ENCODE results near the gene GABARAPL2.

The GABARAPL2 gene

DNA sequence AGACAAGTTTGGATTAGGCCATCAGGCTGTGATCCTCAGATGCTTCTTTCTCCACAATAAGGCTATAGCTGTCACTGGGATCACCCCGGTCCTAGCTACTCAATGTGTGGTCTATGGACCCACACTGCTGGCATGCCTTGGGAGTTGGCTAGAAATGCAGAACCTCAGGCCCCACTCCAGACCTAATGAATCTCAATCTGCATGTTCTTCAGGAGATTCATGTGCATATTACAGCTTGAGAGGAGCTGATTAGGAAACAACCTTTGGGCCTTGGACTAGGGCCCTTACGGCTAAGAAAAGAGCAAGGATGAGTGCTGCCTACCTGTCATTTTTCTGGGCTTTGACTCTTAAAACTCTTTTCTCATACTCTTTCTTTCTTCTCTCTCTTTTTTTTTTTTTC, 49.4 kb downstream of the GABARAPL2 start:
- Histone ChIP-seq H3K36me3 (ENCODE audit: control insufficient read depth in 1 of 2, insufficient read depth in 2 of 2, low read length in 2 of 2) (peaks cover 35 to 79% of the 10 kb centered on the region in 2 donors), H3K9me3 (ENCODE audit: control insufficient read depth in 1 of 2, low read length in 2 of 2) (no peaks in the 10 kb centered on the region), H3K27me3 (ENCODE audit: control insufficient read depth in 1 of 2, insufficient read depth in 2 of 2, low read length in 2 of 2) (no peaks in the 10 kb centered on the region), H3K4me3 (ENCODE audit: low read depth in 1 of 2, low read length in 2 of 2) (no peak overlapping the region), H3K9ac (ENCODE audit: low read depth in 1 of 2, low read length in 2 of 2) (no peak overlapping the region), H3K4me1 (ENCODE audit: control insufficient read depth in 1 of 2, insufficient read depth in 2 of 2, low read length in 2 of 2) (peaks cover 0 to 4% of the 10 kb centered on the region in 2 donors), H3K27ac (ENCODE audit: low read depth, low read length) (no peak overlapping the region)

DNA sequence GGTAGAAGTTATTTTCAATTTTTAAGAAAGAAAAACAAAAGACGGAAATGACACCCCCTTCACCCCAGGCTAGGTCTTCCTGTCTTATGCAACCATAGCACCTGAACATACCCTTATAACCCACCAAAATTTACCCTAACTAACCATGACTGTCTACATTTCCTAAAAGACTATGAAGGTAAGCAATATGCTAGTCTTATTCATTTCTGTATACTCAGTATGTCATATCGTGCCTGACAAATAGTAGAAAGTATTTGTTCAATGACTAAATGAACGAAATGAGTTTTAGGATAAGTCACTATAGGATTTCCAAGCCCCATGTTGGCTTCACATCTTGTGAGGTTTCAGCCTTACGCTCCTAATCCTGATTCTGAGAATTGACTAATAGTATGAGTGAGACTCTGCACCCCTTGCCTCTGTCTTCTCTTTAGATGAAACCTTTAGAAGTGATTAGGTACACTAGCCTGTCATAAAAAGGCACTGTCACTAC, 50.4 kb downstream of the GABARAPL2 start:
- no peak overlapping the region for H3K27ac ChIP-seq (ENCODE audit: low read depth, low read length)
- H3K9ac ChIP-seq (ENCODE audit: low read depth in 1 of 2, low read length in 2 of 2) = no peak overlapping the region
- no peaks in the 10 kb centered on the region for H3K9me3 ChIP-seq (ENCODE audit: control insufficient read depth in 1 of 2, low read length in 2 of 2)
- no peaks in the 10 kb centered on the region for H3K27me3 ChIP-seq (ENCODE audit: control insufficient read depth in 1 of 2, insufficient read depth in 2 of 2, low read length in 2 of 2)
- peaks cover 35 to 69% of the 10 kb centered on the region in 2 donors for H3K36me3 ChIP-seq (ENCODE audit: control insufficient read depth in 1 of 2, insufficient read depth in 2 of 2, low read length in 2 of 2)
- no peak overlapping the region for H3K4me3 ChIP-seq (ENCODE audit: low read depth in 1 of 2, low read length in 2 of 2)
- peaks cover 7 to 13% of the 10 kb centered on the region in 2 donors for H3K4me1 ChIP-seq (ENCODE audit: control insufficient read depth in 1 of 2, insufficient read depth in 2 of 2, low read length in 2 of 2)

- Histone ChIP-seq H3K4me1 (ENCODE audit: control insufficient read depth in 1 of 2, insufficient read depth in 2 of 2, low read length in 2 of 2) (peaks cover 13 to 18% of the 10 kb centered on the region in 2 donors), H3K4me3 (ENCODE audit: low read depth in 1 of 2, low read length in 2 of 2) (no peak overlapping the region), H3K9ac (ENCODE audit: low read depth in 1 of 2, low read length in 2 of 2) (no peak overlapping the region), H3K27ac (ENCODE audit: low read depth, low read length) (no peak overlapping the region), H3K9me3 (ENCODE audit: control insufficient read depth in 1 of 2, low read length in 2 of 2) (no peaks in the 10 kb centered on the region), H3K36me3 (ENCODE audit: control insufficient read depth in 1 of 2, insufficient read depth in 2 of 2, low read length in 2 of 2) (peaks cover 33 to 65% of the 10 kb centered on the region in 2 donors), H3K27me3 (ENCODE audit: control insufficient read depth in 1 of 2, insufficient read depth in 2 of 2, low read length in 2 of 2) (no peaks in the 10 kb centered on the region)
Observed at GRCh38 chr16:75617121-75617520, 50.9 kb downstream of the GABARAPL2 start.

GRCh38 chr16:75618780-75619179, 52.6 kb downstream of the GABARAPL2 start:
- no peaks in the 10 kb centered on the region for H3K9me3 ChIP-seq (ENCODE audit: control insufficient read depth in 1 of 2, low read length in 2 of 2)
- H3K4me1 ChIP-seq (ENCODE audit: control insufficient read depth in 1 of 2, insufficient read depth in 2 of 2, low read length in 2 of 2) = peaks cover 20 to 23% of the 10 kb centered on the region in 2 donors
- H3K27ac ChIP-seq (ENCODE audit: low read depth, low read length) = no peak overlapping the region
- no peaks in the 10 kb centered on the region for H3K27me3 ChIP-seq (ENCODE audit: control insufficient read depth in 1 of 2, insufficient read depth in 2 of 2, low read length in 2 of 2)
- no peak overlapping the region for H3K9ac ChIP-seq (ENCODE audit: low read depth in 1 of 2, low read length in 2 of 2)
- H3K4me3 ChIP-seq (ENCODE audit: low read depth in 1 of 2, low read length in 2 of 2) = no peak overlapping the region
- H3K36me3 ChIP-seq (ENCODE audit: control insufficient read depth in 1 of 2, insufficient read depth in 2 of 2, low read length in 2 of 2) = peaks cover 23 to 53% of the 10 kb centered on the region in 2 donors

GRCh38 chr16:75620326-75621169, 54.4 kb downstream of the GABARAPL2 start:
- no peaks in the 10 kb centered on the region for H3K9me3 ChIP-seq (ENCODE audit: control insufficient read depth in 1 of 2, low read length in 2 of 2)
- H3K36me3 ChIP-seq (ENCODE audit: control insufficient read depth in 1 of 2, insufficient read depth in 2 of 2, low read length in 2 of 2) = peaks cover 17 to 46% of the 10 kb centered on the region in 2 donors
- peak overlapping the region in 1 of 2 donors; percentile 3 for H3K9ac ChIP-seq (ENCODE audit: low read depth in 1 of 2, low read length in 2 of 2)
- no peaks in the 10 kb centered on the region for H3K27me3 ChIP-seq (ENCODE audit: control insufficient read depth in 1 of 2, insufficient read depth in 2 of 2, low read length in 2 of 2)
- no peak overlapping the region for H3K27ac ChIP-seq (ENCODE audit: low read depth, low read length)
- peaks cover 23 to 24% of the 10 kb centered on the region in 2 donors for H3K4me1 ChIP-seq (ENCODE audit: control insufficient read depth in 1 of 2, insufficient read depth in 2 of 2, low read length in 2 of 2)
- peak overlapping the region in 1 of 2 donors; percentile 1 for H3K4me3 ChIP-seq (ENCODE audit: low read depth in 1 of 2, low read length in 2 of 2)

DNA sequence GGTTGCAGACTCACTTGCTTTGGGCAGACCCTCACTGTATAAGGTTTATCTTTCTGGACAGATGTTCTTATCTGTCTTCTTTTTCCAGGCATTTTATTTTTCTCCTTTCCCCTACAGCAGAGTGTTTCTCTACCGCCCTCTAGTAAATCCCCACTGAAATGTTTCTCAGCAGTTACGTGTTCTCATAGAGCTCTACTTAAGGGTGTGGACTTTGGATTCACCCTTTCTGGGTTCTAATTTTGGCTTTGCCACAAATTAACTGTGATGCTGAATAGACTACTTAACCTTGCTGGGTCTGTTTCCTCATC, 54.9 kb downstream of the GABARAPL2 start:
- peaks cover 21 to 46% of the 10 kb centered on the region in 2 donors for H3K36me3 ChIP-seq (ENCODE audit: control insufficient read depth in 1 of 2, insufficient read depth in 2 of 2, low read length in 2 of 2)
- no peaks in the 10 kb centered on the region for H3K27me3 ChIP-seq (ENCODE audit: control insufficient read depth in 1 of 2, insufficient read depth in 2 of 2, low read length in 2 of 2)
- no peak overlapping the region for H3K4me3 ChIP-seq (ENCODE audit: low read depth in 1 of 2, low read length in 2 of 2)
- H3K9me3 ChIP-seq (ENCODE audit: control insufficient read depth in 1 of 2, low read length in 2 of 2) = no peaks in the 10 kb centered on the region
- no peak overlapping the region for H3K27ac ChIP-seq (ENCODE audit: low read depth, low read length)
- H3K9ac ChIP-seq (ENCODE audit: low read depth in 1 of 2, low read length in 2 of 2) = peak overlapping the region in 1 of 2 donors; percentile 3
- peaks cover 23 to 24% of the 10 kb centered on the region in 2 donors for H3K4me1 ChIP-seq (ENCODE audit: control insufficient read depth in 1 of 2, insufficient read depth in 2 of 2, low read length in 2 of 2)

GRCh38 chr16:75622761-75623605, 56.8 kb downstream of the GABARAPL2 start, which contains the start of gene ADAT1:
Gene ADAT1 (minus strand): TSS chr16:75623281. CDS start chr16:75620799, 2,482 bp downstream.
- H3K36me3 ChIP-seq (ENCODE audit: control insufficient read depth in 1 of 2, insufficient read depth in 2 of 2, low read length in 2 of 2) = peaks cover 25 to 47% of the 10 kb centered on the region in 2 donors
- H3K4me3 ChIP-seq (ENCODE audit: low read depth in 1 of 2, low read length in 2 of 2) = peak within 1 kb of the TSS; percentile 91 to 94
- H3K4me1 ChIP-seq (ENCODE audit: control insufficient read depth in 1 of 2, insufficient read depth in 2 of 2, low read length in 2 of 2) = peaks cover 23 to 24% of the 10 kb centered on the region in 2 donors
- peak within 1 kb of the TSS; percentile 90 for H3K27ac ChIP-seq (ENCODE audit: low read depth, low read length)
- H3K9ac ChIP-seq (ENCODE audit: low read depth in 1 of 2, low read length in 2 of 2) = peak within 1 kb of the TSS; percentile 94 to 99
- no peaks in the 10 kb centered on the region for H3K27me3 ChIP-seq (ENCODE audit: control insufficient read depth in 1 of 2, insufficient read depth in 2 of 2, low read length in 2 of 2)
- H3K9me3 ChIP-seq (ENCODE audit: control insufficient read depth in 1 of 2, low read length in 2 of 2) = no peaks in the 10 kb centered on the region

DNA sequence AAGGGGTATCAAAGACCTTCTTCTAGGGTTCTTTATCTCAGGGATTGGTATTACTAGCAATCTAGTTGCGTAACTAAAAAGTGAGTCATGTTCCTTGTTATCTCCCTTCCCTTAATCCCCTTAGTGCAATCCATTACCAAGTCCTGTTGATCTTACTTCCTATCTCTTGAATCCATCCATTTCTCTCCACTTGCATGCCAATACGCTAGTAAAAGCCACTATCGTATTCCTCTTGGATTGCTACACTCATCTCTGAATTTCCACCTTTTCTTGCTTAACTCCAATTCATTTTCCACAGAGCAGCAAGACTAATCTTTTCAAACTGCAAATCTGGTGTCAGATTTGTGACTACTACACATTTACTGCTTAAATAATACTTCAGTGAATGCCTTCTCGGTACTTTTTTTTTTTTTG, 58.7 kb downstream of the GABARAPL2 start:
- Histone ChIP-seq H3K9ac (ENCODE audit: low read depth in 1 of 2, low read length in 2 of 2) (no peak overlapping the region), H3K27me3 (ENCODE audit: control insufficient read depth in 1 of 2, insufficient read depth in 2 of 2, low read length in 2 of 2) (no peaks in the 10 kb centered on the region), H3K4me1 (ENCODE audit: control insufficient read depth in 1 of 2, insufficient read depth in 2 of 2, low read length in 2 of 2) (peaks cover 23 to 24% of the 10 kb centered on the region in 2 donors), H3K27ac (ENCODE audit: low read depth, low read length) (no peak overlapping the region), H3K9me3 (ENCODE audit: control insufficient read depth in 1 of 2, low read length in 2 of 2) (no peaks in the 10 kb centered on the region), H3K4me3 (ENCODE audit: low read depth in 1 of 2, low read length in 2 of 2) (no peak overlapping the region), H3K36me3 (ENCODE audit: control insufficient read depth in 1 of 2, insufficient read depth in 2 of 2, low read length in 2 of 2) (peaks cover 39 to 51% of the 10 kb centered on the region in 2 donors)

DNA sequence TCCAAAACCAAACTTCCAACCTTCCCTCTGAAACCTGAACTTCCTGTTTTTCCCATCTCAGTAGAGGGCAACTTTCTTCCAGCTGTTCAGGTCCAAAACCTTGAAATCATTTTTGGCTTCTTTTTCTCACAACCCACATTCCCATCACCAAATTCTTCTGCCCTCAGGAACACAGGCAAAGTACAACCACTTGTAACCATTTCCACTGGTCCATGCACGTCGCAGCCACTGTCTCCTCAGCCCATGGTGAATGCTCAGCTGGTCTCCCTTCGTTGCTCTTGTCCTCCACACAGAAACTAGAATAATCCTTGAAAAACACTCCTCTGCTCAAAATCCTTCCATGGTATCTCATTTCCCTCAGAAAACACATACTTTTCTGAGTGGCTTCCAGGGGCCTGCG, 60.6 kb downstream of the GABARAPL2 start:
- Histone ChIP-seq H3K9ac (ENCODE audit: low read depth in 1 of 2, low read length in 2 of 2) (no peak overlapping the region), H3K4me3 (ENCODE audit: low read depth in 1 of 2, low read length in 2 of 2) (no peak overlapping the region), H3K27me3 (ENCODE audit: control insufficient read depth in 1 of 2, insufficient read depth in 2 of 2, low read length in 2 of 2) (no peaks in the 10 kb centered on the region), H3K9me3 (ENCODE audit: control insufficient read depth in 1 of 2, low read length in 2 of 2) (no peaks in the 10 kb centered on the region), H3K36me3 (ENCODE audit: control insufficient read depth in 1 of 2, insufficient read depth in 2 of 2, low read length in 2 of 2) (peaks cover 40 to 62% of the 10 kb centered on the region in 2 donors), H3K27ac (ENCODE audit: low read depth, low read length) (no peak overlapping the region), H3K4me1 (ENCODE audit: control insufficient read depth in 1 of 2, insufficient read depth in 2 of 2, low read length in 2 of 2) (peaks cover 8 to 15% of the 10 kb centered on the region in 2 donors)
